Loucy (cell line): ENCODE data around the gene MIA2.
"Not testable (repeated sequence)": the region's sequence is repeated elsewhere in the genome, so short reads cannot be mapped to it uniquely, and the experiment has no call there.

Experiments
- H2AFZ ChIP-seq: fragments of 200-600 bp; sonication (generic); 2 replicates; pipeline ENCODE4 v1.6.0; 2016; ENCODE audit warnings: antibody characterized with exemption, mild to moderate bottlenecking, low read length, moderate library complexity
- H3F3A ChIP-seq: fragments of 200-600 bp; 2 replicates; pipeline ENCODE4 v1.6.0; 2016; ENCODE audit warnings: antibody characterized with exemption, low read depth, mild to moderate bottlenecking
- H3K27me3 ChIP-seq: fragments of 200-600 bp; sonication (generic); 2 replicates; pipeline ENCODE4 v1.6.1; 2014; ENCODE audit warnings: low read length, mild to moderate bottlenecking; ENCODE audit not compliant: insufficient read depth, poor library complexity, severe bottlenecking
- H3K36me3 ChIP-seq: fragments of 200-600 bp; sonication (generic); 2 replicates; pipeline ENCODE4 v1.6.1; 2016; ENCODE audit warnings: low read length; ENCODE audit not compliant: insufficient read depth
- H3K4me1 ChIP-seq: fragments of 200-600 bp; sonication (generic); 2 replicates; pipeline ENCODE4 v1.5.1; 2014; ENCODE audit warnings: low read length, mild to moderate bottlenecking; ENCODE audit not compliant: insufficient read depth, poor library complexity, severe bottlenecking
- H3K4me2 ChIP-seq: fragments of 200-600 bp; sonication (generic); 2 replicates; pipeline ENCODE4 v1.6.0; 2014; ENCODE audit warnings: antibody characterized with exemption, low read length, low read depth, mild to moderate bottlenecking; ENCODE audit not compliant: poor library complexity, severe bottlenecking
- H3K4me3 ChIP-seq: fragments of 200-600 bp; sonication (generic); 2 replicates; pipeline ENCODE4 v1.5.1; 2014; ENCODE audit warnings: low read length, mild to moderate bottlenecking, mixed read lengths; ENCODE audit not compliant: poor library complexity, severe bottlenecking
- H3K79me2 ChIP-seq: fragments of 200-600 bp; sonication (generic); 2 replicates; pipeline ENCODE4 v1.6.1; 2014; ENCODE audit warnings: low read length; ENCODE audit not compliant: insufficient read depth
- H3K9ac ChIP-seq: fragments of 200-600 bp; sonication (generic); 2 replicates; pipeline ENCODE4 v1.6.0; 2014; ENCODE audit warnings: mild to moderate bottlenecking, low read depth, low read length, moderate library complexity; ENCODE audit not compliant: poor library complexity, severe bottlenecking
- H3K9me2 ChIP-seq: fragments of 200-600 bp; sonication (generic); replicated peaks from 2 replicates; pipeline ENCODE4 v1.6.1; 2016; ENCODE audit warnings: low read depth, low read length, mixed read lengths
- H3K9me3 ChIP-seq: fragments of 200-600 bp; sonication (generic); 2 replicates; pipeline ENCODE4 v1.6.1; 2014; ENCODE audit warnings: mild to moderate bottlenecking, antibody characterized with exemption, low read length, low read depth; ENCODE audit not compliant: insufficient read depth
- H4K20me1 ChIP-seq: fragments of 200-600 bp; sonication (generic); 2 replicates; pipeline ENCODE4 v1.6.0; 2014; ENCODE audit warnings: antibody characterized with exemption, low read length, mild to moderate bottlenecking; ENCODE audit not compliant: insufficient read depth, poor library complexity, severe bottlenecking
- EZH2phosphoT487 ChIP-seq: fragments of 200-600 bp; IDR thresholded peaks from 2 replicates; pipeline ENCODE4 v1.6.1; 2018; ENCODE audit warnings: antibody characterized with exemption, mild to moderate bottlenecking, moderate library complexity, borderline replicate concordance
- TF ChIP-seq, protein P1 (sequence below): fragments of 200-600 bp; sonication (generic); conservative IDR thresholded peaks from 2 replicates; pipeline ENCODE4 v1.5.1; 2014; ENCODE audit warnings: mild to moderate bottlenecking, antibody characterized with exemption, low read length

The MIA2 gene

DNA sequence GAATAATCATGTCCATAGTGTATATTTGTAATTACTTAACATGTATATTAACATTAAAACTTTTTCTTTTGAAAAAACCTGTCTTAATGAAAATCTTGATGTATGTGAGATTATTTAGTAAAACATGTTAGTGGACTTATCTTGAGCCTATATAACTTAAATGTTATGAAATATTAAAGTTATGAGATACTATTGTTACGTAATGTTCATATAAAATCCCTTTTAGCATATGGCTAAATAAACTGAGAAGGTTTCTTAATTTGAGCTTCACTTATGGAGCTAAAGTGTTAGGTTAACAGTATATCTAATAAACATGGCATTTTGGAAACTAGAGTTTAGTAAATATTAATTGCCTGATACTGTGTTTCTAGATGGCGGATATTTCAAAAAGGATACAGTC is 59.9 kb downstream of the MIA2 start:
- Histone ChIP-seq H3K79me2 (no peaks in the 10 kb centered on the region), H3K4me3 (no peak overlapping the region), H3K9ac (no peak overlapping the region), H3K4me1 (no peaks in the 10 kb centered on the region), H3K9me3 (no peaks in the 10 kb centered on the region), H4K20me1 (no peaks in the 10 kb centered on the region), H3K9me2 (no peaks in the 10 kb centered on the region), H3K27me3 (no peaks in the 10 kb centered on the region), H3K36me3 (peaks cover 38% of the 10 kb centered on the region; the same call in 1 of the 2 replicates), H3K4me2 (no peak overlapping the region), H3F3A (no peaks in the 10 kb centered on the region), H2AFZ (no peak overlapping the region)
- no peak for TF ChIP-seq EZH2phosphoT487

DNA sequence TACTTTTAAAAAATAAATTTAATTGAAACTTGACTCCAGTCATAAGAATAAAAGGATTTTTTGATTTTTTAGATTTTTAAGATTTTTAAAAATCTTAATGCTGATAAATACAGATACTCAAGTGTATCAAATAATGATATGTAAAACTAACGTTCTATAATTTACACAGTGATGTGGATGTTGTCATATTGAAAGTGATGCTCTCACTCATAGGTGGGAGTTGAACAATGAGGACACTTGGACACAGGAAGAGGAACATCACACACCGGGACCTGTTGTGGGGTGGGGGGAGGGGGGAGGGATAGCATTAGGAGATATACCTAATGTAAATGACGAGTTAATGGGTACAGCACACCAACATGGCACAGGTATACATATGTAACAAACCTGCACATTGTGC is 66.7 kb downstream of the MIA2 start:
- not testable (repeated sequence) for H3K4me1 ChIP-seq, H3K9me2 ChIP-seq, H3K79me2 ChIP-seq, H3K9ac ChIP-seq, H3K4me2 ChIP-seq, H3K4me3 ChIP-seq, H3K9me3 ChIP-seq, H4K20me1 ChIP-seq, H3F3A ChIP-seq, H3K27me3 ChIP-seq, H2AFZ ChIP-seq
- peaks cover 44% of the 10 kb centered on the region for H3K36me3 ChIP-seq

GRCh38 chr14:39302124-39302810 is 68.6 kb downstream of the MIA2 start:
- Histone ChIP-seq H3K9ac (no peak overlapping the region), H2AFZ (no peak overlapping the region), H4K20me1 (no peaks in the 10 kb centered on the region), H3K79me2 (no peaks in the 10 kb centered on the region), H3K4me1 (no peaks in the 10 kb centered on the region), H3K9me2 (no peaks in the 10 kb centered on the region), H3K36me3 (peaks cover 37% of the 10 kb centered on the region), H3K4me2 (no peak overlapping the region), H3K27me3 (no peaks in the 10 kb centered on the region), H3F3A (no peaks in the 10 kb centered on the region), H3K9me3 (no peaks in the 10 kb centered on the region), H3K4me3 (no peak overlapping the region)
- no peak for TF ChIP-seq EZH2phosphoT487
- TF ChIP-seq, protein P1, sequence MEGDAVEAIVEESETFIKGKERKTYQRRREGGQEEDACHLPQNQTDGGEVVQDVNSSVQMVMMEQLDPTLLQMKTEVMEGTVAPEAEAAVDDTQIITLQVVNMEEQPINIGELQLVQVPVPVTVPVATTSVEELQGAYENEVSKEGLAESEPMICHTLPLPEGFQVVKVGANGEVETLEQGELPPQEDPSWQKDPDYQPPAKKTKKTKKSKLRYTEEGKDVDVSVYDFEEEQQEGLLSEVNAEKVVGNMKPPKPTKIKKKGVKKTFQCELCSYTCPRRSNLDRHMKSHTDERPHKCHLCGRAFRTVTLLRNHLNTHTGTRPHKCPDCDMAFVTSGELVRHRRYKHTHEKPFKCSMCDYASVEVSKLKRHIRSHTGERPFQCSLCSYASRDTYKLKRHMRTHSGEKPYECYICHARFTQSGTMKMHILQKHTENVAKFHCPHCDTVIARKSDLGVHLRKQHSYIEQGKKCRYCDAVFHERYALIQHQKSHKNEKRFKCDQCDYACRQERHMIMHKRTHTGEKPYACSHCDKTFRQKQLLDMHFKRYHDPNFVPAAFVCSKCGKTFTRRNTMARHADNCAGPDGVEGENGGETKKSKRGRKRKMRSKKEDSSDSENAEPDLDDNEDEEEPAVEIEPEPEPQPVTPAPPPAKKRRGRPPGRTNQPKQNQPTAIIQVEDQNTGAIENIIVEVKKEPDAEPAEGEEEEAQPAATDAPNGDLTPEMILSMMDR: no peak

DNA sequence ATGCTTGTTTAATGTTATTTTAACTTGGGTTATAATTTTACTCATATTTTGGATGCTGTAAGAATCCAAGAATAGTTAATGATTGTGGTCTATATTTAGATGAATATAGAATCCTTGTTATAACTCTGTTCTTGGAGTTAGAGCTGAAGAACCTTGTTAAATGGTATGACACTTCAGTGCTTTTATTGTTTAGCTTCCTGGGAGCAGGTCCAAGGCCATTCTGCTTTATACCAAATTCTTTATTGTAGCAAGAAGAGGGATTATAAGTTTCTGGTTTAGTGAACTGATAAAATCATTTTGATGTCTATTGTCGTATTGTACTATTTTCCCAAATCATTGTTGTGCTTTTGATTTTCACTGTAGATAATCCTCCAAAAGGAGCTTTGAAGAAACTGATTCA is 69.4 kb downstream of the MIA2 start:
- no peaks in the 10 kb centered on the region for H3K9me3 ChIP-seq
- H3K36me3 ChIP-seq: peaks cover 28% of the 10 kb centered on the region
- H3K4me3 ChIP-seq: no peak overlapping the region
- H3K4me1 ChIP-seq: no peaks in the 10 kb centered on the region
- TF ChIP-seq, protein P1: no peak
- TF ChIP-seq EZH2phosphoT487: no peak
- no peak overlapping the region for H3K9ac ChIP-seq
- no peak overlapping the region for H2AFZ ChIP-seq
- no peaks in the 10 kb centered on the region for H4K20me1 ChIP-seq
- H3K27me3 ChIP-seq: no peaks in the 10 kb centered on the region
- no peaks in the 10 kb centered on the region for H3F3A ChIP-seq
- H3K4me2 ChIP-seq: no peak overlapping the region
- H3K9me2 ChIP-seq: no peaks in the 10 kb centered on the region
- no peaks in the 10 kb centered on the region for H3K79me2 ChIP-seq
